Purkinje cell (primary cell): Measurements from ENCODE around the gene RTN4R. TPM values are rescaled to one million over a fixed set of nuclear protein-coding genes. Genes with fewer than 3 reads are reported as not detected.

Experiments
- polyA plus RNA-seq: library from polyadenylated mRNA; unstranded; fragments of >200 nt; fragmentation: Nextera tagmentation; gene quantifications from 2 replicates; pipeline ENCODE4 v1.2.1, GENCODE V29; 2014

Gene RTN4R
- 0.48 and 2.7 TPM in 2 replicates for polyA plus RNA-seq

GRCh38 chr22:20268279-20269012 is at the start of gene RTN4R:
Gene RTN4R (minus strand): TSS chr22:20268318. CDS start chr22:20268092, 226 bp downstream.

Other genes with a start within 250 kb of the RTN4R start
- 5.4 and 9.0 TPM in 2 replicates for gene TANGO2, start 247.2 kb downstream of the RTN4R start, polyA plus RNA-seq
- 2.0 and 4.5 TPM in 2 replicates for gene DGCR8, start 188.1 kb downstream of the RTN4R start, polyA plus RNA-seq
- 42.3 and 68.2 TPM in 2 replicates for gene RANBP1, start 152.2 kb downstream of the RTN4R start, polyA plus RNA-seq
- gene TRMT2A, start 151.1 kb downstream of the RTN4R start, polyA plus RNA-seq, result 3.2 and 6.7 TPM in 2 replicates
- 0.66 and 0.77 TPM in 2 replicates for gene ZDHHC8, start 136.5 kb downstream of the RTN4R start, polyA plus RNA-seq
- not detected in 2 replicates for gene CCDC188, start 117.3 kb downstream of the RTN4R start, polyA plus RNA-seq
- 8.5 and 13.6 TPM in 2 replicates for gene DGCR6L, start 51.7 kb upstream of the RTN4R start, polyA plus RNA-seq
- gene ZNF74, start 125.8 kb upstream of the RTN4R start, polyA plus RNA-seq, result 0.24 and 0.75 TPM in 2 replicates
- gene SCARF2, start 169.5 kb upstream of the RTN4R start, polyA plus RNA-seq, result not detected in 2 replicates
- 0.59 and 0.66 TPM in 2 replicates for gene KLHL22, start 227.5 kb upstream of the RTN4R start, polyA plus RNA-seq
- 0.63 and 1.9 TPM in 2 replicates for gene MED15, start 239.3 kb upstream of the RTN4R start, polyA plus RNA-seq